ENCODE data around the gene CCDC57. TPM values are rescaled to one million over a fixed set of nuclear protein-coding genes. Genes with fewer than 3 reads are reported as not detected.
A peak's percentile ranks its signal among the peaks of the same experiment; 100 is the strongest.
"Not testable (repeated sequence)": the region's sequence is repeated elsewhere in the genome, so short reads cannot be mapped to it uniquely, and the experiment has no call there.

The CCDC57 gene
- total and polyA plus RNA-seq, 12 donors = 7.0 to 34.5 (median 10.7) TPM

DNA sequence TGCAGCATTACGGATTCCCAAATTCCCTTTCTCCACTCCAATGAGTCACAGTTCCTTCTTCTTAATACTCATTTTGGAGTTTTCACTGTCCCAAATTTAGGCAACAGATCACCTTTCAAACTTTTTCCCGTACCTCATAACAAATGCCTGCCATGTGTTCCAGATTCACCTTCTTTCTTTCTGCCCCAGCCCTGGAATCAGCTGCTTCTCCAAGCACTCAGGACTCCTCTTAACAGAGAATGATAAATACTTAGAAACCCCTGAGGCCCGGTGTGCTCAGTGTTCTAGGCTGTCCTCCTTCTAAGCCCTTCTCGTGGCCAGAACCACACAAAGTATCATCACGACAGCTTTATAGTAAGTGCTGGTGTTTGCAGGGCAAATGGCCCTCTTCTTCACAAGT, 45.9 kb upstream of the CCDC57 start:
- ATAC-seq = no peak
- no peak for DNase-seq
- H3K27ac ChIP-seq = no peak overlapping the region
- H3K36me3 ChIP-seq = peaks cover 0 to 87% (median 51%) of the 10 kb centered on the region in 9 donors
- 73 to 79% methylated on average over 5 of the region's 5 CpGs for WGBS, 2 donors
- H3K27me3 ChIP-seq = no peaks in the 10 kb centered on the region
- TF ChIP-seq, protein P1, sequence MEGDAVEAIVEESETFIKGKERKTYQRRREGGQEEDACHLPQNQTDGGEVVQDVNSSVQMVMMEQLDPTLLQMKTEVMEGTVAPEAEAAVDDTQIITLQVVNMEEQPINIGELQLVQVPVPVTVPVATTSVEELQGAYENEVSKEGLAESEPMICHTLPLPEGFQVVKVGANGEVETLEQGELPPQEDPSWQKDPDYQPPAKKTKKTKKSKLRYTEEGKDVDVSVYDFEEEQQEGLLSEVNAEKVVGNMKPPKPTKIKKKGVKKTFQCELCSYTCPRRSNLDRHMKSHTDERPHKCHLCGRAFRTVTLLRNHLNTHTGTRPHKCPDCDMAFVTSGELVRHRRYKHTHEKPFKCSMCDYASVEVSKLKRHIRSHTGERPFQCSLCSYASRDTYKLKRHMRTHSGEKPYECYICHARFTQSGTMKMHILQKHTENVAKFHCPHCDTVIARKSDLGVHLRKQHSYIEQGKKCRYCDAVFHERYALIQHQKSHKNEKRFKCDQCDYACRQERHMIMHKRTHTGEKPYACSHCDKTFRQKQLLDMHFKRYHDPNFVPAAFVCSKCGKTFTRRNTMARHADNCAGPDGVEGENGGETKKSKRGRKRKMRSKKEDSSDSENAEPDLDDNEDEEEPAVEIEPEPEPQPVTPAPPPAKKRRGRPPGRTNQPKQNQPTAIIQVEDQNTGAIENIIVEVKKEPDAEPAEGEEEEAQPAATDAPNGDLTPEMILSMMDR (IDR thresholded peaks at IDR 0.05) = no peak
- peaks cover 0 to 9% (median 0%) of the 10 kb centered on the region in 9 donors for H3K4me1 ChIP-seq
- no peaks in the 10 kb centered on the region for H3K9me3 ChIP-seq
- H3K4me3 ChIP-seq = no peak overlapping the region
- intact Hi-C loops (cut with DNase I) = loop anchor here in 1 of 10 donors (5.0 kb wide), 1 partner anchor 59 kb away; the partner anchor contains the start of gene CD7

DNA sequence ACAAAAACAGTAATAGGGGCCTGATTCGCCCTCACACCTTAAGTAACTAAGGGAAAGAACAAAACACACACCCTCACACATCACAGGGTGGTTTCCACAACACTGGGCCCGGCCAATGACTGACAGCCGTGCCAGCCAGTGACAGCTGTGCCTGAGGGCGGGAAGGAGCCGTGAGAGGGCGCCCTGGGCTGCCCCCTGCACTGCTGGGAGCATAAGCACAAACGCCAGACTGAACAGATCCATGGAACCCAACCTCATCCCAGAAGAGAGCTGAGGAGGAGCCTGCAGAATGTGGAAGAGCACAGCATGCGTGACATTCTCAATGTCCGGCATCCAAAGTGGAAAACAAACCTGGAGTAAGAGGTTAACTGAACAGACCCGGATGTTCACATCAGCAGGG, 44.8 kb upstream of the CCDC57 start:
- H3K36me3 ChIP-seq = peaks cover under 1 to 87% (median 53%) of the 10 kb centered on the region in 9 donors
- ATAC-seq = peak in 7 of 8 donors; percentile 29 to 85 (median 70)

DNA sequence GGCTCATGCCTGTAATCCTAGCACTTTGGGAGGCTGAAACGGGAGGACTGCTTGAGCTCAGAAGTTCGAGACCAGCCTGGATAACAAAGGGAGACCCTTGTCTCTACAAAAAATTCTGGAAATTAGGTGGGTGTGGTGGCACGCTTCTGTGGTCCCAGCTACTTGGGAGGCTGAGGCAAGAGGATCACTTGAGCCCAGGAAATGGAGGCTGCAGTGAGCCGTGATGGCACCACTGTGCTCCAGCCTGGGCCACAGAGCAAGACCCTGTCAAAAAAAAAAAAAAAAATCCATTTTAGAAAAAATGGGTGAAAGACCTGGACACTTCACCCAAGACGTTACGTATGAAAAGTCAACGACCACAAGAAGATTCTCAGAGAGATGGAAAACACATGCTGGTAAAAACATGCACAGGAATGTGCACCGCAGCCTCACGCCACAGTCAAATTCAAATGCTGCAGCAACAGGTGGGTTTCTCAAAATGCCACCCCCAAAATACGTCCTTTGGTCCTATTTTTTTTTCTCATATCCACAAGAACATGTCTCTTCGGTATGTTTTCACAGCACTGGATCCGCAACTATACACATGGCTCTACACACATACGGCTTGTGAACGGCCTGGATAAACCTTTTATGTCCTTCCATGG, 43.7 kb upstream of the CCDC57 start:
- TF ChIP-seq, protein P1 (IDR thresholded peaks at IDR 0.05) = no peak
- Histone ChIP-seq H3K27ac (no peak overlapping the region), H3K9me3 (no peaks in the 10 kb centered on the region), H3K4me1 (peaks cover 0 to 10% (median 0%) of the 10 kb centered on the region in 9 donors), H3K27me3 (no peaks in the 10 kb centered on the region), H3K4me3 (no peak overlapping the region), H3K36me3 (peaks cover under 1 to 87% (median 57%) of the 10 kb centered on the region in 9 donors)
- WGBS, 2 donors = 94% methylated on average over 14 of the region's 14 CpGs
- DNase-seq (no peak), ATAC-seq (no peak)
- intact Hi-C loops (cut with DNase I) = loop anchor here in 1 of 10 donors (5.0 kb wide), 1 partner anchor 61 kb away; the partner anchor contains the start of gene CD7

More for the DNA sequence above, 44.8 kb upstream of the CCDC57 start:
- H3K27me3 ChIP-seq = no peaks in the 10 kb centered on the region
- TF ChIP-seq, protein P1 (IDR thresholded peaks at IDR 0.05) = no peak
- H3K4me1 ChIP-seq = peaks cover 0 to 9% (median 0%) of the 10 kb centered on the region in 9 donors
- no peak overlapping the region for H3K4me3 ChIP-seq
- H3K9me3 ChIP-seq = no peaks in the 10 kb centered on the region
- no peak overlapping the region for H3K27ac ChIP-seq
- intact Hi-C loops (cut with DNase I) = loop anchor here in 1 of 10 donors (5.0 kb wide), 1 partner anchor 60 kb away; the partner anchor contains the start of gene CD7
- DNase-seq = peak in 1 of 2 donors; percentile 56
- 66 to 68% methylated on average over 10 of the region's 10 CpGs for WGBS, 2 donors

DNA sequence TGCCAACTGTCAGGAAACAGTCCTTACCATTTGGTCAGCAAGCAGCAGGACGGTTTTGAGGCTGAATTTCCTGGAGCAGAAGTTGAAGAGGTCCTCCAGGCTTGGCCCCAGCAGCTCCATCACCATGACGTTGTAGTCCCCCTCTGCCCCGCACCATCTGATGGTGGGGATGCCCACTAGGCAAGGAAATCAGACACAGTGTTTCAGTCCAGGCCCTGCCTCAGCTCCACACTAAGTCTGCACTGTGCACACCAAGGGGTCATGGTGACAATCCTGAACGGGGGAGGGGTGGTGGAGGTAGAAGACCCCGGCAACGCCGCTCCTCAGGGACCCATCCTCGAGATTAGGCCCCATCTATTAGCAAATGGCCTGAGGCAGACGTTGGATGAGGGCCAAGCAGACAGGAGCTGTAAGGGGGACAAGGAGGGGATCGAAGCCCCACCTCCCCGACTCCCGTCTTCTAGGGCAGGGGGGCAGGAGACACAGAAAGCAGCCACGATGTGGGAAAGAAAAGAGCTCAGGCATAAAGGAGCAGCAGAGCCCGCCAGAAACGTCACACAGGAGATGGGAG, 42.8 kb upstream of the CCDC57 start:
- Histone ChIP-seq H3K9me3 (no peaks in the 10 kb centered on the region), H3K36me3 (peaks cover 8 to 87% (median 59%) of the 10 kb centered on the region in 9 donors), H3K4me1 (peaks cover 0 to 18% (median 5%) of the 10 kb centered on the region in 9 donors), H3K27ac (no peak overlapping the region), H3K4me3 (no peak overlapping the region), H3K27me3 (no peaks in the 10 kb centered on the region)
- intact Hi-C loops (cut with DNase I) = loop anchor here in 1 of 10 donors (5.0 kb wide), 1 partner anchor 62 kb away; the partner anchor contains the start of gene CD7
- peak in 2 of 8 donors; percentile 19 to 24 for ATAC-seq
- TF ChIP-seq, protein P1 (IDR thresholded peaks at IDR 0.05) = no peak
- no peak for DNase-seq
- WGBS, 2 donors = 80 to 81% methylated on average over 15 of the region's 15 CpGs

DNA sequence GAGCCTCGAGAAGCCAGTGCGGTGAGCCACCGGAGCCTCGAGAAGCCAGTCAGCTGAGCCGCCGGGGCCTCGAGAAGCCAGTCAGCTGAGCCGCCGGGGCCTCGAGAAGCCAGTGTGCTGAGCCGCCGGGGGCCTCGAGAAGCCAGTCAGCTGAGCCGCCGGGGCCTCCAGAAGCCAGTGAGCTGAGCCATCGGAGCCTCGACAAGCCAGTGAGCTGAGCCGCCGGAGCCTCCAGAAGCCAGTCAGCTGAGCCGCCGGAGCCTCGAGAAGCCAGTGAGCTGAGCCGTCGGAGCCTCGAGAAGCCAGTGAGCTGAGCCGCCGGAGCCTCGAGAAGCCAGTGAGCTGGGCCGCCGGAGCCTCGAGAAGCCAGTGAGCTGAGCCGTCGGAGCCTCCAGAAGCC, 42.1 kb upstream of the CCDC57 start:
- not testable (repeated sequence) for DNase-seq, H3K27ac ChIP-seq, H3K27me3 ChIP-seq, H3K4me3 ChIP-seq, H3K9me3 ChIP-seq, ATAC-seq
- Histone ChIP-seq H3K4me1 (peaks cover 0 to 25% (median 6%) of the 10 kb centered on the region in 9 donors), H3K36me3 (peaks cover 14 to 89% (median 66%) of the 10 kb centered on the region in 9 donors)
- WGBS, 2 donors = 96 to 99% methylated on average over 31 to 33 of the region's 33 CpGs
- intact Hi-C loops (cut with DNase I) = loop anchor here in 1 of 10 donors (5.0 kb wide), 1 partner anchor 63 kb away; the partner anchor contains the start of gene CD7

DNA sequence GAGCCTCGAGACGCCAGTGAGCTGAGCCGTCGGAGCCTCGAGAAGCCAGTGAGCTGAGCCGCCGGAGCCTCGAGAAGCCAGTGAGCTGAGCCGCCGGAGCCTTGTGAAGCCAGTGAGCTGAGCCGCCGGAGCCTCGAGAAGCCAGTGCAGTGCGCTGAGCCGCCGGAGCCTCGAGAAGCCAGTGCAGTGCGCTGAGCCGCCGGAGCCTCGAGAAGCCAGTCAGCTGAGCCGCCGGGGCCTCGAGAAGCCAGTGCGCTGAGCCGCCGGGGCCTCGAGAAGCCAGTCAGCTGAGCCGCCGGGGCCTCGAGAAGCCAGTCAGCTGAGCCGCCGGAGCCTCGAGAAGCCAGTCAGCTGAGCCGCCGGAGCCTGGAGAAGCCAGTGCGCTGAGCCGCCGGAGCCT, 41.5 kb upstream of the CCDC57 start:
- ATAC-seq; H3K27ac ChIP-seq; DNase-seq; intact Hi-C loops (cut with DNase I); H3K4me3 ChIP-seq; H3K9me3 ChIP-seq; H3K27me3 ChIP-seq: not testable (repeated sequence)
- WGBS, 2 donors = 98 to 99% methylated on average over 39 of the region's 39 CpGs
- Histone ChIP-seq H3K36me3 (peaks cover 17 to 89% (median 66%) of the 10 kb centered on the region in 9 donors), H3K4me1 (peaks cover 0 to 25% (median 6%) of the 10 kb centered on the region in 9 donors)

Data from heart right ventricle (tissue), 16 donors.